ENCODE measurements around the gene YIPF2. TPM values are rescaled to one million over a fixed set of nuclear protein-coding genes. Genes with fewer than 3 reads are reported as not detected.

The YIPF2 gene
- polyA plus RNA-seq, 3 donors: 12.3 to 25.2 (median 15.5) TPM

GRCh38 chr19:10929402-10929794, 959 bp upstream of the YIPF2 start:
- Mint-ChIP-seq H3K4me1 (peaks cover 23% of the 10 kb centered on the region), H3K27ac (peak overlapping the region in 2 of 7 donors; percentile 11 to 30), H3K36me3 (peaks cover 20 to 42% of the 10 kb centered on the region in 2 donors), H3K9me3 (peaks cover 0 to 4% (median 0%) of the 10 kb centered on the region in 7 donors), H3K4me3 (peak overlapping the region; percentile 92 to 94), H3K27me3 (ENCODE audit: low read depth in 3 of 3) (peaks cover 0 to 3% (median 0%) of the 10 kb centered on the region in 3 donors)
- peak overlapping the region in 1 of 2 donors; percentile 82 for H3K27ac ChIP-seq (ENCODE audit: low read depth in 1 of 2, low read length in 2 of 2)
- no peaks in the 10 kb centered on the region for H3K27me3 ChIP-seq (ENCODE audit: control insufficient read depth in 2 of 2, insufficient read depth in 2 of 2, low read length in 2 of 2)
- peaks cover 45% of the 10 kb centered on the region for H3K79me2 ChIP-seq (ENCODE audit: insufficient read depth, low read length)
- H3K36me3 ChIP-seq (replicated peaks in 1 of 2; ENCODE audit: control insufficient read depth in 1 of 2, insufficient read depth in 2 of 2, low read length in 2 of 2): peaks cover 6 to 20% of the 10 kb centered on the region in 2 donors
- peak overlapping the region; percentile 91 for H2AFZ ChIP-seq (ENCODE audit: insufficient read depth, low read depth, low read length, poor library complexity, severe bottlenecking)
- DNase-seq: no peak
- peak overlapping the region; percentile 75 to 97 (median 88) for H3K4me3 ChIP-seq (replicated peaks in 1 of 3; ENCODE audit: low read depth in 2 of 3, low read length in 3 of 3)
- intact Hi-C loops (cut with micrococcal nuclease): loop anchor here in 1 of 2 donors (10.0 kb wide), 1 partner anchor 55 kb away; the partner anchor contains the start of gene CARM1
- H4K20me1 ChIP-seq (ENCODE audit: insufficient read depth, low read length): peaks cover 22% of the 10 kb centered on the region
- no peaks in the 10 kb centered on the region for H3K9me3 ChIP-seq (replicated peaks in 1 of 2; ENCODE audit: control insufficient read depth in 1 of 2, insufficient read depth in 1 of 2, low read length in 2 of 2)
- H3K4me2 ChIP-seq (replicated peaks; ENCODE audit: extremely low read depth, low read length, poor library complexity, severe bottlenecking): peak overlapping the region; percentile 98
- H3K4me1 ChIP-seq (ENCODE audit: control insufficient read depth in 1 of 2, insufficient read depth in 2 of 2, low read length in 2 of 2): peaks cover 18 to 21% of the 10 kb centered on the region in 2 donors
- TF ChIP-seq CTCF (IDR thresholded peaks at IDR 0.05): no peak
- 15% methylated on average over 26 of the region's 27 CpGs for WGBS (ENCODE audit: insufficient coverage)
- H3K9ac ChIP-seq (ENCODE audit: insufficient read depth, low read length, poor library complexity, severe bottlenecking): peak overlapping the region; percentile 77

- Histone ChIP-seq H2AFZ (ENCODE audit: insufficient read depth, low read depth, low read length, poor library complexity, severe bottlenecking) (peak overlapping the region; percentile 91), H3K4me1 (ENCODE audit: control insufficient read depth in 1 of 2, insufficient read depth in 2 of 2, low read length in 2 of 2) (peaks cover 18 to 21% of the 10 kb centered on the region in 2 donors), H3K9ac (ENCODE audit: insufficient read depth, low read length, poor library complexity, severe bottlenecking) (peak overlapping the region; percentile 77), H3K4me2 (replicated peaks; ENCODE audit: extremely low read depth, low read length, poor library complexity, severe bottlenecking) (peak overlapping the region; percentile 98), H3K9me3 (replicated peaks in 1 of 2; ENCODE audit: control insufficient read depth in 1 of 2, insufficient read depth in 1 of 2, low read length in 2 of 2) (no peaks in the 10 kb centered on the region), H3K36me3 (replicated peaks in 1 of 2; ENCODE audit: control insufficient read depth in 1 of 2, insufficient read depth in 2 of 2, low read length in 2 of 2) (peaks cover 20 to 28% of the 10 kb centered on the region in 2 donors), H4K20me1 (ENCODE audit: insufficient read depth, low read length) (peaks cover 21% of the 10 kb centered on the region), H3K27ac (ENCODE audit: low read depth in 1 of 2, low read length in 2 of 2) (peak overlapping the region; percentile 50 to 82), H3K27me3 (ENCODE audit: control insufficient read depth in 2 of 2, insufficient read depth in 2 of 2, low read length in 2 of 2) (no peaks in the 10 kb centered on the region), H3K79me2 (ENCODE audit: insufficient read depth, low read length) (peaks cover 44% of the 10 kb centered on the region), H3K4me3 (replicated peaks in 1 of 3; ENCODE audit: low read depth in 2 of 3, low read length in 3 of 3) (peak overlapping the region; percentile 75 to 97 (median 88))
- DNase-seq: peak in 2 of 3 donors; percentile 17 to 39
- peaks cover 0 to 4% (median 0%) of the 10 kb centered on the region in 7 donors for H3K9me3 Mint-ChIP-seq
- peaks cover 28 to 48% of the 10 kb centered on the region in 2 donors for H3K36me3 Mint-ChIP-seq
- H3K4me3 Mint-ChIP-seq: peak overlapping the region; percentile 92 to 94
- H3K27me3 Mint-ChIP-seq (ENCODE audit: low read depth in 3 of 3): peaks cover 0 to 3% (median 0%) of the 10 kb centered on the region in 3 donors
- peak overlapping the region; percentile 79 to 95 (median 89) for H3K27ac Mint-ChIP-seq
- no peak for TF ChIP-seq CTCF (IDR thresholded peaks at IDR 0.05)
- intact Hi-C loops (cut with micrococcal nuclease): loop anchor here in 1 of 2 donors (10.0 kb wide), 1 partner anchor 53 kb away; the partner anchor contains the start of gene CARM1
- peaks cover 23% of the 10 kb centered on the region for H3K4me1 Mint-ChIP-seq
- WGBS (ENCODE audit: insufficient coverage): 3% methylated on average over 33 of the region's 47 CpGs
Measured at GRCh38 chr19:10927730-10928562, 493 bp downstream of the YIPF2 start.
